Activated T-cell treated with anti-CD3 and anti-CD28 coated beads for 48 hours (primary cell): ENCODE results near the gene COX19.
A peak's percentile ranks its signal among the peaks of the same experiment; 100 is the strongest.
"Not testable (repeated sequence)": the region's sequence is repeated elsewhere in the genome, so short reads cannot be mapped to it uniquely, and the experiment has no call there.

Source experiments
- DNase-seq: peaks from one replicate; pipeline ENCODE4 v3.0.0-alpha.2; 2020; ENCODE audit warnings: low read depth

Gene COX19

GRCh38 chr7:960972-961371, 14.4 kb downstream of the COX19 start:
- not testable (repeated sequence) for DNase-seq

- no peak for DNase-seq
These were observed 15.0 kb downstream of the COX19 start for GRCh38 chr7:960269-960871.

- DNase-seq, result not testable (repeated sequence)
These were observed 15.6 kb downstream of the COX19 start for GRCh38 chr7:959740-960139.

DNA sequence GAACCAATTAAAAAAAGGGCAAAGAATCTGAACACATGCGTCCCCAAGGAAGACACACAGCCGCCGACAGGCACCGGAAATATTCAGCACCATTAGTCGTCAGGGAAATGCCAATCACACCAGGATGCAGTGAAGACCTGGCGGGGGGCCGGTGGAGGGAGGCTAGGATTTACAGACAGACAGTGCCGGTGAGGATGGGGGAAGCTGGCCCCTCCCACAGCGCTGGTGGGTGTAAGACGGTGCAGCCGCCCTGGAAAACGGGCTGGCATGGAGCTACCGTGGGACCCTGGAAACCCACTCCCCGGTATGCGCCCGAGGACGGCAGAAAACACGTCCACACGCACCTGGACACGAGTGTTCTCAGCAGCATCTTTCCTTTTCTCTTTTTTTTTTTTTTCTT, 16.1 kb downstream of the COX19 start:
- no peak for DNase-seq

DNA sequence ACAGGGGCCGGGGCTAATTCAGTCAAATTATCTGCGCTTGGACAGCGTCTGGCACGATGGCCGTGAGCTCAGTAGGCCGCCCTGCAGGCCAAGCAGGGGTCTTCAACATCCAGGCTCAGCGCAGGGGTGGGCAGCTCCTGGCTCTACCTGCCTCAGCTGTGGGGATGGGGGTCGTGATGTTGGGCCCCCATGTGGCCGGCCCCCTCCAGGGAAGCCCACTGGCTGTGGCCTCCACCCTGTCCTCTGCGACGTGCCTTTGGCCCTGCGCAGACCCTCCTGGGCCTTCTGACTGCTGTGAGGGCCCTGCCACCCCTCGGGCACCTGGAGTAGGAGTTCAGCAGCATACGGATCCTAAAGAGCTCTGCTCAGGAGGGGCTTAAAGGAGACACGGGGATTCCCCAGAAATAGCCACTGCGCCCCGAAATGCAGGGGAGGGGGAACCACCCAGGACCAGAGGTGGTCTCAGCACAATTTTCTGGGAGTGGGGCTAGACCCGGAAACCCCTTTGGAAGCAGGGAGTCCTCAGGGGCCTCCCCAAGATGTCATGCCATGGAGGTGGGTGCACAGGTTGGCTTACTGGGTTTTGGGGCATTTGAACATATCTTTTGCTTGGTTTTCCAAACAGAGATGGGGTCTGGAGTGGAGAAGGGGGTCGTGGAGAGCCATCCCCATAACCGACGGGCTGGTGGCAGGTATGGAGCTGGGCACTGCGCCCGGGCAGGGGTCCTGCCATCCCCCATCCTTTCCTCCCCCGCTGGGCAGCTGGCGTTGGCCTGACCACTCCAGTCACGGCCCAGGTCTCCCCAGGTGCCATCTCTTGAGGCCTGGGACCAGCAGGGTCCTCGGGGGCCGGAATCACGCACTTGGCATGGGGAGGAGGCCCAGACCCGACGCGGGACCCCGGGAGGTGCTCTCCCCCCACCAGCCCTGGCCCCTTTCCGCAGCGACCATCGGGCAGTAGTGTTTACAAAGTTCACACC, 16.8 kb downstream of the COX19 start:
- no peak for DNase-seq

GRCh38 chr7:957418-958220, 17.7 kb downstream of the COX19 start:
- DNase-seq, result no peak

GRCh38 chr7:956031-956430, 19.3 kb downstream of the COX19 start:
- DNase-seq, result no peak

- peak; percentile 67 for DNase-seq
These were observed 20.8 kb downstream of the COX19 start, which contains the start of gene ADAP1 for GRCh38 chr7:954330-955238. ADAP1 (minus strand) TSS chr7:954680; CDS start chr7:954477, 203 bp downstream.

GRCh38 chr7:953547-954327, 21.6 kb downstream of the COX19 start:
- no peak for DNase-seq

GRCh38 chr7:952548-953441, 22.6 kb downstream of the COX19 start:
- DNase-seq, result no peak

GRCh38 chr7:951881-952547, 23.3 kb downstream of the COX19 start:
- DNase-seq, result no peak

- DNase-seq, result no peak
These were observed 26.1 kb downstream of the COX19 start for GRCh38 chr7:949021-949934.

- DNase-seq, result no peak
These were observed 27.7 kb downstream of the COX19 start for GRCh38 chr7:947391-948210.

DNA sequence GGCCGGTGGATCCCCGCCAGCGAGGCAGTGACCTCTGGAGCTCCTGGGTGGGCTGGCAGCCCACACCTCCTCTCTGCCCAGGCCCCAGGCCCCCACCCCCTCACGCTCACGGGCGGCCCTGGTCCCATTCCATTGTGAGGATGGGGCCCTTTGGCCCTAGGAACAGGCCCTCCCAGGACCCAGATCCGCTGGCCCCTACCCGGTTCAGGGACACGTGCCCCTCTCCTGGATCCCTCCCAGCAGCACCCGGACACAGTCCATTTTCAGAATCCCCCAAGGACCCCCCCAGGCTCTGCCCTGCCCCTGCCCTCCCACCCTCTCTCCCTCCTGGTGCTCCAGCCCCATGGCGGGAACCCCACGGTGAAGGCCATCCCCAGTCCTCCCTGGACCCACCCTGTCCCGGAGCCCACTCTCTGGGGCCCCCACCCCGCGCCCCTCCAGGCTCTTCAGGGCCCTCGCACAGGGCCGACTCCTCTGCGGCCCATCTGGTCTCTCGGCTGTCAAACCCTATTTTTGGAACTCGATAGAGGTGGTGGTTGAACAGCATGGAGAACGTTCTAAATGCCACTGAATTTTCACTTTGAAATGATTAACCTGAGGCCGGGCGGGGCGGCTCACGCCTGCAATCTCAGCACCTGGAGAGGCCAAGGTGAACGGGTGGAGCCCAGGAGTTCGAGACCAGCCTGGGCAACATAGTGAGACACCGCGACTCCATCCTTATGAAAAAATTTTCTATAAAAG, 28.9 kb downstream of the COX19 start:
- no peak for DNase-seq

GRCh38 chr7:945556-946255, 29.6 kb downstream of the COX19 start:
- no peak for DNase-seq

- no peak for DNase-seq
These were observed 30.2 kb downstream of the COX19 start for GRCh38 chr7:945147-945555.
